Left lung (tissue), 10 donors: ENCODE data around the gene CST3. TPM values are rescaled to one million over a fixed set of nuclear protein-coding genes. Genes with fewer than 3 reads are reported as not detected.

Experiments used
- ATAC-seq: fragments of 200-7000 bp; cut with Tn5 transposase; one replicate; pipeline ENCODE4 v1.9.1; 2020; ENCODE audit warnings: moderate library complexity
- DNase-seq, 4 donors: peaks; one replicate each; pipeline ENCODE4 v3.0.0-alpha.2; 2013 to 2020
- H3K27ac ChIP-seq, 2 donors: fragments of 200-600 bp; sonication (generic) in 1 of 2; one replicate each; pipeline versions ENCODE4 v1.5.0 to v1.8.0; 2020 to 2021
- H3K27me3 ChIP-seq, 2 donors: fragments of 200-600 bp; sonication (generic) in 1 of 2; one replicate each; pipeline versions ENCODE4 v1.5.0 to v1.8.0; 2020 to 2021
- H3K36me3 ChIP-seq, 2 donors: fragments of 200-600 bp; sonication (generic) in 1 of 2; one replicate each; pipeline versions ENCODE4 v1.5.0 to v1.8.0; 2020 to 2021
- H3K4me1 ChIP-seq, 2 donors: fragments of 200-600 bp; one replicate each; pipeline ENCODE4 v1.8.0; 2021
- H3K4me3 ChIP-seq, 2 donors: fragments of 200-600 bp; sonication (generic) in 1 of 2; one replicate each; pipeline versions ENCODE4 v1.5.0 to v1.8.0; 2020 to 2021; ENCODE audit warnings: mild to moderate bottlenecking in 1 of 2
- H3K9me3 ChIP-seq, 2 donors: fragments of 200-600 bp; sonication (generic) in 1 of 2; one replicate each; pipeline versions ENCODE4 v1.5.0 to v1.8.0; 2020 to 2021
- intact Hi-C, 2 donors: fragments of 100-400 bp; cut with DNase I; formaldehyde crosslinking; loops; one replicate each; pipeline versions ENCODE4 v1.11.2 to v1.14.2; 2022
- polyA plus RNA-seq, 6 donors: library from polyadenylated mRNA; unstranded; fragments of 120-200 nt; gene quantifications; one replicate each; pipeline ENCODE4 v1.2.1, GENCODE V29; 2013; ENCODE audit not compliant: insufficient read length in 6 of 6
- total RNA-seq, 2 donors: library from RNA; stranded (reverse); fragmentation: NEBNext Ultra II Directional; extraction: Animal tissue kit (Norgen Biotek cat#: 25700); gene quantifications; one replicate each; pipeline ENCODE4 v1.2.1, GENCODE V29; 2021
- TF ChIP-seq, protein P1 (sequence below), 2 donors: fragments of 200-600 bp; sonication (generic) in 1 of 2; IDR thresholded peaks; one replicate each; pipeline versions ENCODE4 v1.5.0 to v1.8.0; 2021; ENCODE audit warnings: antibody characterized with exemption in 2 of 2
- donor health status: DM: no; HTN: yes; CAD: no.
- donor health status: DM: no; HTN: no; CAD: no.

Gene CST3
- total and polyA plus RNA-seq, 8 donors, result 145 to 714 (median 163) TPM

DNA sequence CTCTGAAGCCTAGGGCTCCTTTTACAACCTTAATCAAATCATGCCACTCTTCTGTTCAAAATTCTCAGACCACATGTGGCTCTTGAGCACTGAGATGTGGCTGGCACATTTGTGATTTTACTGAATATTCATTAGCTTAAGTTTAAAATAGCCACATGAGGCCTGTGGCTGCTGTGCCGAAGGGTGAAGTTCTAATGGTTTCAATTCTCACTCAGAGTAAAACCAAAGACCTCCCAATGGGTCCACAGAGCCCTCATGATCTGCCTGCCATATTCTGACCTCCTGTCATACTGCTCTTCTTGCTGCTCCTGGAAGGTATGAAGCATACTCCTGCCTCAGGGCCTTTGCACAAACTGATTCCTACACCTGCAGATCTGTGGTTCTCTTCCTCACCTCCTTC, 7.8 kb upstream of the CST3 start:
- TF ChIP-seq, protein P1, sequence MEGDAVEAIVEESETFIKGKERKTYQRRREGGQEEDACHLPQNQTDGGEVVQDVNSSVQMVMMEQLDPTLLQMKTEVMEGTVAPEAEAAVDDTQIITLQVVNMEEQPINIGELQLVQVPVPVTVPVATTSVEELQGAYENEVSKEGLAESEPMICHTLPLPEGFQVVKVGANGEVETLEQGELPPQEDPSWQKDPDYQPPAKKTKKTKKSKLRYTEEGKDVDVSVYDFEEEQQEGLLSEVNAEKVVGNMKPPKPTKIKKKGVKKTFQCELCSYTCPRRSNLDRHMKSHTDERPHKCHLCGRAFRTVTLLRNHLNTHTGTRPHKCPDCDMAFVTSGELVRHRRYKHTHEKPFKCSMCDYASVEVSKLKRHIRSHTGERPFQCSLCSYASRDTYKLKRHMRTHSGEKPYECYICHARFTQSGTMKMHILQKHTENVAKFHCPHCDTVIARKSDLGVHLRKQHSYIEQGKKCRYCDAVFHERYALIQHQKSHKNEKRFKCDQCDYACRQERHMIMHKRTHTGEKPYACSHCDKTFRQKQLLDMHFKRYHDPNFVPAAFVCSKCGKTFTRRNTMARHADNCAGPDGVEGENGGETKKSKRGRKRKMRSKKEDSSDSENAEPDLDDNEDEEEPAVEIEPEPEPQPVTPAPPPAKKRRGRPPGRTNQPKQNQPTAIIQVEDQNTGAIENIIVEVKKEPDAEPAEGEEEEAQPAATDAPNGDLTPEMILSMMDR (IDR thresholded peaks at IDR 0.05), result no peak
- intact Hi-C loops, result no loop called here
- Histone ChIP-seq H3K27ac (no peak overlapping the region), H3K9me3 (no peaks in the 10 kb centered on the region), H3K4me3 (no peak overlapping the region), H3K36me3 (no peaks in the 10 kb centered on the region), H3K27me3 (no peaks in the 10 kb centered on the region), H3K4me1 (peaks cover 4 to 30% of the 10 kb centered on the region in 2 donors)
- DNase-seq (no peak), ATAC-seq (no peak)

DNA sequence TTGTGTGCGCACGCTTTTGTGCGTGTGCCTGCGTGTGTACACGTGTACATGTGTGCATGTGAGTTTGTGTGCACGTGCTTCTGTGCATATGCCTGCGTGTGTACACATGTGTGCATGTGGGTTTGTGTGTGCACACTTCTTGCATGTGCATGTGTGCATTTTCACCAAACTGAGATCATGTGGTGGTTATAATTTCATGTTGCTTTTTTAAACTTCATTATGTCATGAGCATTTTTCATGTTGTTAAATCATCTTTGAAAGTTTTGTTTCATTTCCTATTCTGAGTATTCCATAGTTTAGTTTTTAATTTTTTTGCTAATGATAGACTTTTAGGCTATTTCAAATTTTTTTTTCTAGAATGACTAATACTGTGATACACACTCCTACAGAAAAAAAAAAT, 6.4 kb upstream of the CST3 start:
- ATAC-seq, result no peak
- intact Hi-C loops, result no loop called here
- H3K27me3 ChIP-seq, result no peaks in the 10 kb centered on the region
- peaks cover 4 to 30% of the 10 kb centered on the region in 2 donors for H3K4me1 ChIP-seq
- no peak overlapping the region for H3K27ac ChIP-seq
- DNase-seq, result no peak
- no peaks in the 10 kb centered on the region for H3K36me3 ChIP-seq
- no peaks in the 10 kb centered on the region for H3K9me3 ChIP-seq
- H3K4me3 ChIP-seq, result no peak overlapping the region
- TF ChIP-seq, protein P1 (IDR thresholded peaks at IDR 0.05), result no peak

DNA sequence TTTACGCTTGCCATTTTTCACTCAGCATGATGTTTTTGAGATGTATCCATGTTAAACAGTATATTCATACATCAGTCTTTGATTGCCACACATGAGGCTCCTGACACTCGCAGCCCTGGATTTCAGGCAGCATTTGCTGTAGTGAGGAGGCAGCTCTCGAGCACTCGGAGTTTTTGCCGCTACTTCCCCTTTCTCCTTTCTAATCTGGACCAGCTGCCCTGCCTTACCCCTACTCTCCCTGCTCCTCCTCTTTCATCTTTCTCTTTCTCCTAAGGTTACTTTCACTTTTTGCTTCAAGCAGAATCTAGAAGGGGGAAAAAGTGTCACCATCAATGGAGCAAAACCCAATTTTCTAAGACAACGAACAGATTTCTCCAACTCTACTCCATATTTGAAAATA, 5.9 kb upstream of the CST3 start:
- H3K36me3 ChIP-seq, result no peaks in the 10 kb centered on the region
- no peak overlapping the region for H3K4me3 ChIP-seq
- DNase-seq, result no peak
- H3K27ac ChIP-seq, result no peak overlapping the region
- H3K4me1 ChIP-seq, result peaks cover 4 to 30% of the 10 kb centered on the region in 2 donors
- no peaks in the 10 kb centered on the region for H3K27me3 ChIP-seq
- H3K9me3 ChIP-seq, result no peaks in the 10 kb centered on the region
- intact Hi-C loops, result no loop called here
- TF ChIP-seq, protein P1 (IDR thresholded peaks at IDR 0.05), result no peak
- no peak for ATAC-seq

DNA sequence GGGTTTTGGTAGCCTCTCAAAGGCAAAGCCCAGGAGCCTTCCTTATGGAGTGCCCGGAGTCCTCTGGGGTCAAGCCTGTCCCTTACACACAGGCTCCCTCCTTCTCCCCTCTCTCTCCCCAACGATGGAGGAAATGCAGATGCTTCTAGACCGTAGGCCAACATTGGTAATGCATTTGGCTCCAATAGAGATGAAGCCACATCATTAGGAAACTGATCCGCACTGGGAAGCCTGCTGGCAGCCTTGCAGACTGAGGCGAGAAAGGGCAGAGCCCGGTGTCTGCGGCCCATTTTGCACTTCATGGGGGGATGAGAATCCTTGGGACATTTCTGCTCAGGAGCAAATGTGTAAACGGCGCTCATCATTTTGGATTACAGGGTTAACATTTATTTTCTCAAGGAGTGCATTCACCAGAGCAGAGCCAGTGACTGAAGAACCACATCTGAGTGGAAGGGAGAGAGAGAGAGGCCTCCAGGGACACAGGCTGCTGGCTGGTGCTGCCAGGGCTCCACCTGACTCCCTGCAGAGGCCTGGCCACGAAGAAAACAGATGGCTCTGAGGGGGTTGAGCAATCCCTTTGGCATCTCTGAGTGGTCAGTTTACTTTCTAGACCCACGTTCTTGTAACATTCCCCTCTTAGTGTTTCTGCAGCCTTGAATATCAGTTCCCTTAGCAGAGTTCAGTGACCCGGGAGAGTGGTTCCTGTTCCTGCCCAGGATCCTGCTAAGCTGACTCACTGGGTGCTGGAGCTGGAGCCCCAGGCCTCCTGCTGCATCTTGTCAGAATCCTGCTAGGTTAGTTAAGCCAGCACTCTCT, 4.4 kb upstream of the CST3 start:
- intact Hi-C loops, result no loop called here
- TF ChIP-seq, protein P1 (IDR thresholded peaks at IDR 0.05), result no peak
- H3K27me3 ChIP-seq, result peaks cover 0 to 6% of the 10 kb centered on the region in 2 donors
- H3K9me3 ChIP-seq, result no peaks in the 10 kb centered on the region
- DNase-seq, result no peak
- peaks cover 4 to 30% of the 10 kb centered on the region in 2 donors for H3K4me1 ChIP-seq
- no peak overlapping the region for H3K27ac ChIP-seq
- no peaks in the 10 kb centered on the region for H3K36me3 ChIP-seq
- H3K4me3 ChIP-seq, result no peak overlapping the region
- ATAC-seq, result peak; percentile 14

DNA sequence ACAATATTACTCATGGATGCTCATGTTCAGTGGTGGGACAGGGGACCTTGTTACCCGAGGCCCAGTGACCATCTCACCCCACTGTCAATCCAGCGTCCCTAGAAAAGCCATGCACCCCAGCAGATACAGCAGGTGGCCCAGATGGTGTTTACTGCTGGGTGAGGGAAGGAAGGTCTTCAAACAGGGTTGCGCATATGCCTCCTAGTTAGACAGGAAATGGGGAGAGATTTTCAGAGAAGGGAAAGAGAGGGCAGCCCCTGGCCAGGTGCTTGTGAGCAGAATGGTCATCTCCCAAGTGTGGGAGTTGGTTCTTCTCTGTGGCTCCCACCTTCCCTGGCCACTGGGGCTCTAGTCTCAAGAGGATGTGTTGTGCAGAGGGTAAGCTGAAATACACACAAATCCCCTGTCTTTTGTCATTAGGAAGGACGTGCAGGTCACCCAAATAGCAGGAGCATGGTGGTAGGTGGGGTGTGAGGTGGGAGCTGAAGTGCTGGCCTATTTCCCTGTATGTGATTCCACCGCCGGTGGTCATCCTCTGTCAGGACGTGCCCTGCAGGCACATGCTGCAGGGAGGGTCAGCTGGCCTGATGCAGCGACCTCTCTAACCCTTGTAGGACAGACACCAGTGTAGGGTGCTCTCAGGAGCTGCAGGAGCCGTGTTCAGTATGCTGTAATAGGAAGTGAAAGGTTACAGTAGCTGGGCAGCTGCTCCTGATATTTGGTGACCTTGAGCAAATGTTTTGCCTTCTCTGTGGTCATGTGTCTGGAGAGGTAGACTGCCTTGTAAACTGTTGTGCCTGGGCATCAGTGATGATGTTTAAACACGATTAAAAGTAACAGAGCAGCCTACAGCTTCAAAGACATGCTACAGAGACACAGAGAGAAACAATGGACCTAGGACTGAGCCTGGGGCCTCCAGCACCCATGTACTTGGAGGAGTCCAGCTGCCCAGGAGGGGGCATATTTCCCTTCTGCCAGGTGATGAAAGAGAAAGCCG, 3.2 kb upstream of the CST3 start:
- Histone ChIP-seq H3K4me3 (no peak overlapping the region), H3K4me1 (peaks cover 14 to 35% of the 10 kb centered on the region in 2 donors), H3K27ac (no peak overlapping the region), H3K36me3 (no peaks in the 10 kb centered on the region), H3K9me3 (no peaks in the 10 kb centered on the region), H3K27me3 (peaks cover 0 to 9% of the 10 kb centered on the region in 2 donors)
- ATAC-seq, result no peak
- TF ChIP-seq, protein P1 (IDR thresholded peaks at IDR 0.05), result no peak
- DNase-seq, result no peak
- intact Hi-C loops, result no loop called here
